ENCODE data around the gene PDIK1L.

PDIK1L gene

DNA sequence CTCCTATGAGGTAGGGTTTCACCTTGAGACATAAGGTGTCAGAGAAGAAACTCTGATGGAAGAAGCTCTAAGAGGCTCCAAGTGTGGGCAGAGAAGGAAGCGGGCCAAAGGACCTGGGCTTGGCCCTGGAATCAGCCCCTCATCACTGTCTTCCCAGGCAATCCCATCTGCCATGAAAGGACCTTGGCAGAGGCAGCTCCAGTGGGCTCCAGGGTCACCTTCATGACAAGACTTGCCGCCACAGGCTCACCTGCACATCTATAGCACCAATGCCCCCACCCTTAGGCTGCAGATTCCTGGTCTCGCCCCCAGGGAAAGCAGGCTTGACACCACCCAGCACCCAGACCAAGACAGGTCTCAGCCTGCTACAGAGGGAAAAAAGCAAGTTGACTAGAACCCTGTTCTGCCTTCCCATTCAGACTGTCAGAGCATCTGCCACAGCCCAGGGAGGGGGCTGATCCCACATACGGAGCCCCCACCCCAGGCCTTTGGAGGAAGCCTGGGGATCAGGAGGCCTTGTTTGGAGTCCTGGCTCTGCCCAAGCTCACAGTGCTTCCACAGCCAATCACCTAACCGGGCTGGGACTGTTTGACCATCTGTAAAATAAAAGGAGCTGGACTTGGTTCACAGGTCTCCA is 46.8 kb downstream of the PDIK1L start:
- no peak for DNase-seq

GRCh38 chr1:26158908-26159742 is 47.5 kb downstream of the PDIK1L start, which contains the start of gene FAM110D:
Gene FAM110D, plus strand, starts transcription at chr1:26159079. Its CDS starts 2,213 bp downstream, at chr1:26161292.
- no peak for DNase-seq

DNA sequence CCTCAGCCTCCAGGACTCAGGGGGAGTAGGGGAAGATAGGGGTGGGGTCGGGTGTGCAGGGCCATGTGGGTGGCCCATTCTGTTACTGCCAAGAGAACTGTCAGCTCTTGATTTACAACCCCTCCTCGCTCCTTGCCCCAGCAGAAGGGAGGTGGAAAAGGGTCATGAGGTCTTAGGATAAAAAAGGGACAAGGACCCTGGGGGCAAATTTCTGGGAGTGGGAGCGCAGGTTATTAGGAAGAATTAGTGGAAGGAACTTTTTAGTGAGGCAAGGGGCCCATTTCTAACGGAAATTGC is 48.1 kb downstream of the PDIK1L start:
- DNase-seq, result no peak

DNA sequence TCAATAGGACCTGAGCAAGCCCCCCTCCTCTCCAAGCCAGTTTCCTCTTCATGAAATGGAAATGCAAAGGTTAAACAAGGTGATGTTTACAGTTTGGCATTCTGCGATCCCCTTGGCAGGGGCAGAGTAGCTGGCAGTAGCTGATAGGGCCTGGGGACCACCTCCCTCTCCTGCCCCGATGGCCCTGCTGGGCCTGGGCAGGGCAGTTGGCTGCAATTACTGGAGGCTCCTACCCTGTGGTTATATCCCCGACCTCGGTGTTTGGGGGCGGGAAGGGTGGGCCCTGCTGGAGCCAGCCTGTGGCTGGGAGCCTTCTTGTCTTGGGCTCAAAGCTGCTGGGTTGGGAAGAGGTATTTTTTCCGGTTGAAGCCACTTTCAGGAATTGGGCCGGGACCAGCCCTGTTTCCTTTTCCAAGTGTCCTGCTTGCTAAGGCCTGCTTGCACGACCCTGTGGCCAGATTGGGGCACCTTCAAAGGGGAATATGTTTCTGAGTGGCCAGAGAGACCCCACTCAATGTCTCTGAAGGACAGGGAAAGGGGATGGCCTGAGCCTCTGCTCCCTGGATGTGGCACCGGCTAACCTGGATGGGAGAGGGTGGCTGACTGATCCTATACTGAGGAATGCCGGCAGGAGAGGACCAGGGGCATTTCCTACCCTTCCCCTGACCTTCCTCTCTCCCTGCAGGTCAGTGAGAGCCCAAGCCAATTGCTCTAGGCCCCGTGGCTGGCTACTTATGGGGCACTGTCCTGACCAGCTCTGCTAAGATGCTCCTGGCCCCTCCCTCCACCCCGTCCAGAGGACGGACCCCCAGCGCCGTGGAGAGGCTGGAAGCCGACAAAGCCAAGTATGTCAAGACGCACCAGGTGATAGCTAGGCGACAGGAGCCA is 49.1 kb downstream of the PDIK1L start:
- no peak for DNase-seq

- DNase-seq, result peak; percentile 41
Measured at GRCh38 chr1:26161415-26162219, 50.0 kb downstream of the PDIK1L start.

GRCh38 chr1:26162220-26162709 is 50.6 kb downstream of the PDIK1L start:
- no peak for DNase-seq

DNA sequence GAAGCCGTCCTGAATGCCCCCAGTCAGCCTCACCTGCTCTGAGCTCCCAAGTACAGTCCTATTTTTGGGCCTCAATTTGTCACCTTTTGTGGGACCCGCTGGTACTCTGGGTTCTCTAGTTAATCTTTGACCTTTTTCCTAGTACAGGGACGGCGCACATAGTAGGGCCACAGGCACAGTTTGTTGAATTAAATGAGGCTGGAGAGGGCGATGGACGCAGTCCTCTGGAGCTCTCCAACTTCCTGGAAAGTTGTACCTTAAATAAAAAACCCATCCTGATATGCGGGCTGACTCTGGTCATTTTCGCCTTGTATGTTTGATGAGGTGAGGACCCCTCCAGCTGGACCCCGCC is 52.0 kb downstream of the PDIK1L start:
- no peak for DNase-seq

- DNase-seq, result no peak
Measured at GRCh38 chr1:26164036-26164860, 52.6 kb downstream of the PDIK1L start.

DNA sequence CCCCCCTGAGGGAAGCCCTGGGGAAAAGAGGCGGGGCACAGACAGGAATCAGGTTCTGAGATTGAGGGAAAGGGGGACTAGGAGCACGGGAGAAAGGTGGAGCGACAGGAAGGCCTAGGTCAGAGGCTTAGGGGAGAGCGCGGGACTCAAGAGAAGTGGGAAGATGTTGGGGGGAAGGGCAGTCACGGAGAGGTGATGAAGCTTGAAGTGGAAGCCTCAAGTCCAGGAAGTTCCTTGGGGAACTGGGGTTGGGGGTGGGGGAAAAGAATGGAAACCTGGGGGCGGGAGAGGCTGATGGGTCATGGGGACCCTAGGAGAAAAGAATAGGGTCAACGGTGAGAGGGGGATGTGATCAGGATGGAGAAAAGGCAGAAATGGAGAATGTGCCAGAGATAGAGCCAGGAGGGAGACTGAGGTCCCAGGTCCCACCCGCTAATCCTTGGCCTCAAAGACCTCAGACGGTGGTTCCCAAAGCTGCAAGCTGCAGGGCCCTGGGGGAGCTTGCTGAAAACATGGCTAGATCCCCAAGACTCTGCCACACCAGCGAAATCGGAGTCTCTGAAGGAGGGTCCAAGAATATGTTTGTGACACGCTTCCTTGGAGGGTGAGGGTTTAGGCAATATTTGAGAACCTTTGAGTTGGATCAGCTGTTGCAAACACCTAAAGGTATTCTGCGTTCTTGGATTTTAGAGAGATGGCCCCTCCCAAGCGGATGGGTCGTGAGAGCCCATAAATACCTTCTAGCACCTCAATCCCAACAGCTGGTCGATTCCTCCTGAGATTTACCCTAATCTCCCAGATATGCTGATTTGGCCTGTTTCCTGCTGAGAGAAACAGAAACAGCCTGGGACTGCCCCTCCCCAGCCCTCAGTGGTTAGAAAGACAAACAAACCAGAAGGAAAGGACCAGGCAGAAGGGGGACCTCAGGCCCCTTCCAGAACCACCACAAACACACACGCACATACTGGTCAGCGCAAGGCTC is 53.5 kb downstream of the PDIK1L start:
- no peak for DNase-seq

DNA sequence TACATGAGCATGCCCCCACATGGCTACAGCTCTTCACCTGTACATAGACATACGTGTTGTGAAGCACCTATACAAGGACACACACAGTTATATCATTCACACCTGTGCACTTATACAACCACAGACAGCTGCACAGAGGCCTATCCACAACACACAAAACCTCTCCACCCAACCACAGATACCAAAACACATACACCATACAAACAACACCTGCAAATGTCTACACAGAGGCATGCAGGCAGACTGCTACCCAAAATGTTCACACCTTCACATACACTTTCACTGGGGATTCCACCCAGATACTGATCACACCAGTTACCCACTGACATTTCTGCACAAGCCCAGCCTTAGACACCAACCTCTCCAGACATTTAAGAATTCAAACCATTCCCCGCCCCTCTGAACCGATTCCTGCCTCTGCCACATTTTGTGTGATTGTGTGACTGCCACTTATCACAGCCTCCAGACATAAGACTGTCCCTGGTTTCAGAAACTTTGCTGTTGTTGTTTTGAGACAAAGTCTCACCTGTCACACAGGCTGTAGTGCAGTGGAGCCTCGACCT is 55.2 kb downstream of the PDIK1L start:
- DNase-seq, result no peak

- peak; percentile 65 for DNase-seq
Measured at GRCh38 chr1:26168410-26169197, 57.0 kb downstream of the PDIK1L start, which contains the start of gene C1orf232. Gene C1orf232, minus strand, starts transcription at chr1:26168963. Its CDS starts 464 bp downstream, at chr1:26168499.

DNA sequence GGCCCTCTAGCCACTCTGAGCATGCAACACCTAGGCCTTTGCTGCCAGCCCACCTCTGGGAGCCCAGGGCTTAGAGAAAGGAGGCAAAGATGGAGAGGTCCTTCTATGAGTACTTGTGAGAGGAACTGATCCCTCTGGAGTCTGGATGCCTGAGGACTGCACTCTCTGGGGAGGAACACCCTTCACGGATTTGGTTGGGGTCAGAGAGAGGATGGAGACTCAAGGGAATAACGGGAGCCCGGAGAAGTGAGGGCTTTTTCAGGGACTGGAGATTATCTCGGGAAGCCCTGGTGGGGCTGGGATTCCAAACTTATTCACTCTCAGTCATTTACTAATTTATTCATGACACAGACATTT is 57.6 kb downstream of the PDIK1L start:
- no peak for DNase-seq

- DNase-seq, result peak; percentile 87
Measured at GRCh38 chr1:26169669-26170471, 58.2 kb downstream of the PDIK1L start, which contains the start of gene ZNF593. Gene ZNF593, plus strand, starts transcription at chr1:26169908. Its CDS starts 76 bp downstream, at chr1:26169984.

GRCh38 chr1:26170472-26170821 is 58.8 kb downstream of the PDIK1L start:
- DNase-seq, result no peak

DNA sequence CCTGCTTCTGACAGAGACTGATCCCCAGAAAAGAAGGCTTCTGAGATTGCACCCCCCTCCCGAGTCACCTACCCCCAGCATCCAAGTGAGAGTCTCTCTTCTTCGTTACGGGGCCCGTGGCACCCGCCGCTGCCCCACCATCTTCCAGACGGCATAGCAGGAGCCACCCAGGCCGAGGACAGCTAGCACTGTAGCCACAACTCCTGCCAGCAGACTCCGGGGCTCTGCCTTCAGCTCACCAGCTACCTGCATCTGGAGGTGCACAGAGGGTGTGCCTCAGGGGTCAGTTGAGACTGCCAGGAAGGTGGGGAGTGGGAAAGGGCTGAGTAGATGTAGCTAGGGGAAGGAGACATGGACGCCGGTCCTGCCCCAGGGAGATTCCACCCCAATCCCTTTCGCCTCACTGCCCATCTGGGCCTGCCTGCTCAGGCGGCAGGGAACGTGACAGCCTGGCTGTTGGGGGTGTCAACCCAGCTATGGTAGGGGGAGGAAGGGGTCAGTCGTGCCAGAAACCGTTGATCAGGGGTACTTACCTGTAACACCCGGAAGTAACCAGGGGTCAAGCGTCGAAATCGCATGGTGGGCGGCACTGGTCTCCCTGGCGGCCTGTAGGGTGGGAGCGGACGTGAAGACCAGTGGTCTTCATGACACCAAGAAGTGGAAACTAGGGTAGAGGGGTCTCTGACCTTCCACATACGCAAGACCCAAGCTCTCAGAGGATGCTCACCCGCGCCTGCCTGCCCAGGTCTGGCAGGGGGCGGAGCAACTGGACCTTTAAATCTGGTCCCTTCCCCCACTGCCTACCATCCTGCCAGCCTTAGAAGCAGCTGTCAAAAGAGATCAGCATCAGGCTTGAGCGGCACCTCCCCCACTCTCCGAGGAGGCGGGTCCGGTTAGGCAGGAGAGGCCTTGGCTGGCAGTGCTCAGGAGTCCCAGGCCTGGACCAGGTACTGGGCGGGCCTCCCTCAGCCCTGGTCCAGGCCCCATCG is 59.8 kb downstream of the PDIK1L start, which contains the start of gene ZNF593OS:
ZNF593OS (minus strand) TSS at position 749 of the 989 bp plus-strand sequence; CDS start at position 578, 171 bp downstream.
- no peak for DNase-seq

Data from DMS153 (cell line).